A549 treated with AZD9567 at 1 μM for 4 hours (cell line): ENCODE results near the gene RHOT2. TPM values are rescaled to one million over a fixed set of nuclear protein-coding genes. Genes with fewer than 3 reads are reported as not detected.

Experiments
- total RNA-seq: library from RNA; stranded (reverse); fragments of 200-300 nt; extraction: Qiagen RNA extraction; gene quantifications from 5 replicates; pipeline ENCODE4 v1.2.3, GENCODE V29; 2022; ENCODE audit not compliant: insufficient read depth

The RHOT2 gene
- total RNA-seq, 1 experiment from 2014 or later: 103 TPM

Other genes starting within 250 kb of the RHOT2 start
- gene RAB11FIP3, start 242.5 kb upstream of the RHOT2 start, total RNA-seq: 23.5 to 29.0 TPM (median 27.5 TPM) in 5 replicates
- gene CAPN15, start 140.4 kb upstream of the RHOT2 start, total RNA-seq: 45.6 to 75.6 TPM (median 71.1 TPM) in 5 replicates
- gene PRR35, start 107.7 kb upstream of the RHOT2 start, total RNA-seq: 0.05 to 0.19 TPM (median 0.08 TPM) in 4 of 5 replicates, not detected in the other
- gene NHLRC4, start 101.1 kb upstream of the RHOT2 start, total RNA-seq: 0.14 to 0.24 TPM (median 0.21 TPM) in 4 of 5 replicates, not detected in the other
- 41.9 to 44.5 TPM (median 42.8 TPM) in 5 replicates for gene PIGQ, start 98.2 kb upstream of the RHOT2 start, total RNA-seq
- gene RAB40C, start 78.1 kb upstream of the RHOT2 start, total RNA-seq: 16.5 to 21.1 TPM (median 20.7 TPM) in 5 replicates
- gene WFIKKN1, start 37.1 kb upstream of the RHOT2 start, total RNA-seq: 0.21 to 0.26 TPM (median 0.23 TPM) in 4 of 5 replicates, not detected in the other
- 77.8 to 140 TPM (median 136 TPM) in 5 replicates for gene METTL26, start 31.8 kb upstream of the RHOT2 start, total RNA-seq
- 21.4 to 47.7 TPM (median 40.9 TPM) in 5 replicates for gene MCRIP2, start 26.3 kb upstream of the RHOT2 start, total RNA-seq
- gene WDR90, start 18.8 kb upstream of the RHOT2 start, total RNA-seq: 29.1 to 35.6 TPM (median 31.4 TPM) in 5 replicates
- 1.5 to 2.0 TPM (median 1.6 TPM) in 4 of 5 replicates, not detected in the other for gene RHBDL1, start 7.5 kb downstream of the RHOT2 start, total RNA-seq
- 77.5 to 143 TPM (median 137 TPM) in 5 replicates for gene STUB1, start 12.3 kb downstream of the RHOT2 start, total RNA-seq
- 56.9 to 81.0 TPM (median 77.8 TPM) in 5 replicates for gene JMJD8, start 16.2 kb downstream of the RHOT2 start, total RNA-seq
- gene WDR24, start 22.3 kb downstream of the RHOT2 start, total RNA-seq: 4.2 to 6.2 TPM (median 5.9 TPM) in 5 replicates
- 6.3 to 9.6 TPM (median 7.2 TPM) in 5 replicates for gene FBXL16, start 37.7 kb downstream of the RHOT2 start, total RNA-seq
- gene METRN, start 47.0 kb downstream of the RHOT2 start, total RNA-seq: 71.0 to 213 TPM (median 211 TPM) in 5 replicates
- gene ANTKMT, start 53.0 kb downstream of the RHOT2 start, total RNA-seq: 43.2 to 64.4 TPM (median 63.4 TPM) in 5 replicates
- 3.1 to 6.8 TPM (median 4.9 TPM) in 5 replicates for gene CCDC78, start 58.3 kb downstream of the RHOT2 start, total RNA-seq
- 4.1 to 22.8 TPM (median 20.5 TPM) in 5 replicates for gene HAGHL, start 59.0 kb downstream of the RHOT2 start, total RNA-seq
- gene CIAO3, start 72.9 kb downstream of the RHOT2 start, total RNA-seq: 21.6 to 27.5 TPM (median 25.4 TPM) in 5 replicates
- 1.6 to 2.8 TPM (median 2.2 TPM) in 5 replicates for gene MSLN, start 92.6 kb downstream of the RHOT2 start, total RNA-seq
- 29.7 to 58.4 TPM (median 53.8 TPM) in 5 replicates for gene RPUSD1, start 120.2 kb downstream of the RHOT2 start, total RNA-seq
- gene CHTF18, start 120.5 kb downstream of the RHOT2 start, total RNA-seq: 25.3 to 43.9 TPM (median 32.1 TPM) in 5 replicates
- gene GNG13, start 132.6 kb downstream of the RHOT2 start, total RNA-seq: 0.08 TPM in 1 of 5 replicates, not detected in the others